OCI-LY1 (cell line): ENCODE results near the gene KCTD3.

Experiments used
- H2AFZ ChIP-seq: fragments of 200-600 bp; sonication (generic), shearing (Covaris generic); 2 replicates; pipeline ENCODE4 v1.6.0; 2014; ENCODE audit warnings: antibody characterized with exemption, mild to moderate bottlenecking, low read length
- H3F3A ChIP-seq: fragments of 200-600 bp; sonication (generic), shearing (Covaris generic); 2 replicates; pipeline ENCODE4 v1.6.0; 2014; ENCODE audit warnings: mild to moderate bottlenecking, antibody characterized with exemption, low read length, moderate library complexity; ENCODE audit not compliant: insufficient read depth
- H3K27ac ChIP-seq: fragments of 200-600 bp; sonication (generic); 2 replicates; pipeline ENCODE4 v1.5.1; 2014; ENCODE audit warnings: low read length, mixed run types, mild to moderate bottlenecking, low read depth; ENCODE audit not compliant: poor library complexity, severe bottlenecking
- H3K27me3 ChIP-seq: fragments of 200-600 bp; sonication (generic); 2 replicates; pipeline ENCODE4 v1.6.0; 2014; ENCODE audit warnings: antibody characterized with exemption, mild to moderate bottlenecking, low read length, moderate library complexity; ENCODE audit not compliant: insufficient read depth
- H3K36me3 ChIP-seq: fragments of 200-600 bp; sonication (generic); 2 replicates; pipeline ENCODE4 v1.6.1; 2014; ENCODE audit warnings: mild to moderate bottlenecking, antibody characterized with exemption, low read length, moderate library complexity, mixed read lengths; ENCODE audit not compliant: insufficient read depth
- H3K4me1 ChIP-seq: fragments of 200-600 bp; sonication (generic); 2 replicates; pipeline ENCODE4 v1.5.1; 2014; ENCODE audit warnings: mild to moderate bottlenecking, low read length, moderate library complexity; ENCODE audit not compliant: insufficient read depth, severe bottlenecking
- H3K4me2 ChIP-seq: fragments of 200-600 bp; sonication (generic), shearing (Covaris generic); 2 replicates; pipeline ENCODE4 v1.6.1; 2014; ENCODE audit warnings: low read length
- H3K4me3 ChIP-seq: fragments of 200-600 bp; sonication (generic); 2 replicates; pipeline ENCODE4 v1.5.1; 2014; ENCODE audit warnings: low read length, low read depth, mild to moderate bottlenecking, mixed read lengths; ENCODE audit not compliant: poor library complexity, severe bottlenecking
- H3K79me2 ChIP-seq: fragments of 200-600 bp; shearing (Covaris generic); 2 replicates; pipeline ENCODE4 v1.6.1; 2016; ENCODE audit warnings: mixed run types, low read length, mixed read lengths; ENCODE audit not compliant: insufficient read depth
- H3K9ac ChIP-seq: fragments of 200-600 bp; sonication (generic), shearing (Covaris generic); 2 replicates; pipeline ENCODE4 v1.6.1; 2014; ENCODE audit warnings: mild to moderate bottlenecking, low read length, mixed read lengths
- H3K9me2 ChIP-seq: fragments of 200-600 bp; sonication (generic), shearing (Covaris generic); 2 replicates; pipeline ENCODE4 v1.6.1; 2014; ENCODE audit warnings: low read depth, mild to moderate bottlenecking, low read length, mixed read lengths
- H3K9me3 ChIP-seq: fragments of 200-600 bp; shearing (Covaris generic); 2 replicates; pipeline ENCODE4 v1.6.1; 2014; ENCODE audit warnings: low read length, mixed read lengths
- H4K20me1 ChIP-seq: fragments of 200-600 bp; sonication (generic), shearing (Covaris generic); 2 replicates; pipeline ENCODE4 v1.6.0; 2016; ENCODE audit warnings: mild to moderate bottlenecking, low read length; ENCODE audit not compliant: insufficient read depth
- CTCF ChIP-seq: fragments of 200-600 bp; sonication (generic), shearing (Covaris generic); IDR thresholded peaks from 2 replicates; pipeline ENCODE4 v1.5.1; 2017; ENCODE audit warnings: mild to moderate bottlenecking, antibody characterized with exemption, low read length, moderate library complexity, mixed read lengths
- EZH2 ChIP-seq: fragments of 200-600 bp; sonication (generic), shearing (Covaris generic); IDR thresholded peaks from 2 replicates; pipeline ENCODE4 v1.8.0; 2017; ENCODE audit warnings: borderline replicate concordance, mixed run types, mild to moderate bottlenecking, antibody characterized with exemption, low read length, moderate library complexity, mixed read lengths

Gene KCTD3

GRCh38 chr1:215590779-215591491, 23.8 kb downstream of the KCTD3 start:
- Histone ChIP-seq H3K79me2 (no peaks in the 10 kb centered on the region), H3K4me1 (no peaks in the 10 kb centered on the region), H3K9me3 (no peaks in the 10 kb centered on the region), H3K9me2 (no peaks in the 10 kb centered on the region), H3K27me3 (no peaks in the 10 kb centered on the region), H3K36me3 (no peaks in the 10 kb centered on the region), H3K27ac (no peak overlapping the region), H3K4me3 (no peak overlapping the region), H2AFZ (no peak overlapping the region), H4K20me1 (no peaks in the 10 kb centered on the region), H3K4me2 (no peak overlapping the region), H3F3A (no peaks in the 10 kb centered on the region), H3K9ac (no peak overlapping the region)
- TF ChIP-seq CTCF (no peak), EZH2 (no peak)

- Histone ChIP-seq H2AFZ (no peak overlapping the region), H3K36me3 (no peaks in the 10 kb centered on the region), H3K4me1 (no peaks in the 10 kb centered on the region), H3K9me3 (no peaks in the 10 kb centered on the region), H4K20me1 (no peaks in the 10 kb centered on the region), H3K27ac (no peak overlapping the region), H3F3A (no peaks in the 10 kb centered on the region), H3K9ac (no peak overlapping the region), H3K9me2 (no peaks in the 10 kb centered on the region), H3K79me2 (no peaks in the 10 kb centered on the region), H3K4me2 (no peak overlapping the region), H3K27me3 (no peaks in the 10 kb centered on the region), H3K4me3 (no peak overlapping the region)
- TF ChIP-seq CTCF (no peak), EZH2 (no peak)
These were observed 27.5 kb downstream of the KCTD3 start for GRCh38 chr1:215594640-215595039.

GRCh38 chr1:215595231-215595630, 28.1 kb downstream of the KCTD3 start:
- H3F3A ChIP-seq = no peaks in the 10 kb centered on the region
- no peak overlapping the region for H3K27ac ChIP-seq
- H3K27me3 ChIP-seq = no peaks in the 10 kb centered on the region
- H3K4me3 ChIP-seq = no peak overlapping the region
- H4K20me1 ChIP-seq = no peaks in the 10 kb centered on the region
- no peak for TF ChIP-seq CTCF
- H2AFZ ChIP-seq = no peak overlapping the region
- H3K79me2 ChIP-seq = no peaks in the 10 kb centered on the region
- no peak overlapping the region for H3K9ac ChIP-seq
- no peak overlapping the region for H3K4me2 ChIP-seq
- H3K9me2 ChIP-seq = no peaks in the 10 kb centered on the region
- no peaks in the 10 kb centered on the region for H3K36me3 ChIP-seq
- H3K9me3 ChIP-seq = no peaks in the 10 kb centered on the region
- no peaks in the 10 kb centered on the region for H3K4me1 ChIP-seq
